CD14-positive monocyte (primary cell): Measurements from ENCODE around the gene TXNRD1. TPM values are rescaled to one million over a fixed set of nuclear protein-coding genes. Genes with fewer than 3 reads are reported as not detected.

Experiments used
- DNase-seq, 3 donors: peaks; one replicate each; pipeline ENCODE4 v3.0.0-alpha.2; 2011 to 2022
- H2AFZ ChIP-seq: 2 replicates; pipeline ENCODE4 v1.6.0; 2012; ENCODE audit warnings: mild to moderate bottlenecking, low read depth, low read length, inconsistent platforms; ENCODE audit not compliant: insufficient read depth, poor library complexity, severe bottlenecking
- H3K27ac ChIP-seq, 2 donors: 1 replicate in 1 of 2; 2 replicates in 1 of 2; pipeline ENCODE4 v1.5.1; 2012 to 2013; ENCODE audit warnings: low read length in 2 of 2, control low read depth in 1 of 2, inconsistent platforms in 1 of 2, low read depth in 1 of 2, mild to moderate bottlenecking in 1 of 2
- H3K27me3 ChIP-seq, 2 donors: one replicate each; pipeline versions ENCODE4 v1.6.0 to v1.6.1; 2011 to 2013; ENCODE audit warnings: low read length in 2 of 2; ENCODE audit not compliant: control insufficient read depth in 2 of 2, insufficient read depth in 2 of 2
- H3K36me3 ChIP-seq, 2 donors: replicated peaks in 1 of 2; 1 replicate in 1 of 2; 2 replicates in 1 of 2; pipeline versions ENCODE4 v1.5.1 to v1.6.1; 2012 to 2013; ENCODE audit warnings: low read length in 2 of 2, control low read depth in 1 of 2, inconsistent platforms in 1 of 2, mild to moderate bottlenecking in 1 of 2; ENCODE audit not compliant: insufficient read depth in 2 of 2, control insufficient read depth in 1 of 2
- H3K4me1 ChIP-seq, 2 donors: 1 replicate in 1 of 2; 2 replicates in 1 of 2; pipeline versions ENCODE4 v1.5.1 to v1.6.1; 2012 to 2013; ENCODE audit warnings: low read length in 2 of 2, control low read depth in 1 of 2, inconsistent platforms in 1 of 2, mild to moderate bottlenecking in 1 of 2, moderate library complexity in 1 of 2; ENCODE audit not compliant: insufficient read depth in 2 of 2, control insufficient read depth in 1 of 2
- H3K4me2 ChIP-seq: replicated peaks from 2 replicates; pipeline ENCODE3; 2012; ENCODE audit warnings: low read length, moderate library complexity, mild to moderate bottlenecking; ENCODE audit not compliant: poor library complexity, severe bottlenecking; ENCODE audit errors: extremely low read depth
- H3K4me3 ChIP-seq, 3 experiments: fragments of 200-600 bp in 1 of 3; sonication (generic) in 1 of 3; replicated peaks in 1 of 3; 1 replicate in 2 of 3; 2 replicates in 1 of 3; pipeline ENCODE4 v1.5.1; 2011 to 2013; ENCODE audit warnings: low read length in 3 of 3, mild to moderate bottlenecking in 3 of 3, control low read depth in 2 of 3, low read depth in 2 of 3, inconsistent platforms in 1 of 3, moderate library complexity in 1 of 3
- H3K79me2 ChIP-seq: 2 replicates; pipeline ENCODE4 v1.6.0; 2012; ENCODE audit warnings: mild to moderate bottlenecking, control low read depth, inconsistent platforms, low read length, moderate library complexity; ENCODE audit not compliant: insufficient read depth
- H3K9ac ChIP-seq: 2 replicates; pipeline ENCODE4 v1.6.0; 2017; ENCODE audit warnings: low read length, mild to moderate bottlenecking; ENCODE audit not compliant: insufficient read depth, poor library complexity, severe bottlenecking
- H3K9me3 ChIP-seq, 2 donors: replicated peaks in 1 of 2; 1 replicate in 1 of 2; 2 replicates in 1 of 2; pipeline versions ENCODE4 v1.5.1 to v1.6.1; 2012 to 2013; ENCODE audit warnings: low read length in 2 of 2, control low read depth in 1 of 2; ENCODE audit not compliant: control insufficient read depth in 1 of 2, insufficient read depth in 1 of 2
- H4K20me1 ChIP-seq: 2 replicates; pipeline ENCODE4 v1.6.0; 2012; ENCODE audit warnings: mild to moderate bottlenecking, low read length, control low read depth, moderate library complexity; ENCODE audit not compliant: insufficient read depth
- H3K27ac Mint-ChIP-seq, 7 donors: one replicate each; pipeline ENCODE4 v1.8.0; 2020; ENCODE audit warnings: mild to moderate bottlenecking in 7 of 7, mixed read lengths in 7 of 7, moderate library complexity in 6 of 7, inconsistent platforms in 2 of 7
- H3K27me3 Mint-ChIP-seq, 3 donors: one replicate each; pipeline ENCODE4 v1.8.0; 2021 to 2022; ENCODE audit warnings: low read depth in 3 of 3, mild to moderate bottlenecking in 3 of 3, mixed read lengths in 3 of 3, moderate library complexity in 3 of 3, inconsistent platforms in 1 of 3
- H3K36me3 Mint-ChIP-seq, 2 donors: one replicate each; pipeline ENCODE4 v1.8.0; 2020; ENCODE audit warnings: mixed read lengths in 2 of 2, inconsistent platforms in 1 of 2, mild to moderate bottlenecking in 1 of 2
- H3K4me1 Mint-ChIP-seq: one replicate; pipeline ENCODE4 v1.8.0; 2020; ENCODE audit warnings: mild to moderate bottlenecking, mixed read lengths
- H3K4me3 Mint-ChIP-seq, 2 donors: one replicate each; pipeline ENCODE4 v1.8.0; 2020; ENCODE audit warnings: mild to moderate bottlenecking in 2 of 2, mixed read lengths in 2 of 2, moderate library complexity in 1 of 2
- H3K9me3 Mint-ChIP-seq, 7 donors: one replicate each; pipeline ENCODE4 v1.8.0; 2020 to 2022; ENCODE audit warnings: mixed read lengths in 7 of 7, mild to moderate bottlenecking in 6 of 7, moderate library complexity in 6 of 7, inconsistent platforms in 2 of 7
- CTCF ChIP-seq: fragments of 200-600 bp; IDR thresholded peaks from one replicate; pipeline ENCODE4 v1.8.0; 2022; ENCODE audit warnings: antibody characterized with exemption, mild to moderate bottlenecking
- WGBS: methylation state at CpG from one replicate; pipeline ENCODE4 v1.1.5; 2013; ENCODE audit warnings: missing lambda C conversion rate; ENCODE audit not compliant: insufficient coverage; 5-methylcytosine and 5-hydroxymethylcytosine counted together
- intact Hi-C, 2 donors: fragments of 100-400 bp; cut with micrococcal nuclease; formaldehyde crosslinking; loops; one replicate each; pipeline versions ENCODE4 v1.15.0 to v1.15.1; 2023
- polyA plus RNA-seq, 3 donors: library from polyadenylated mRNA; depleted of rRNA in 1 of 3; unstranded in 2 of 3; stranded (reverse) in 1 of 3; fragments of 300-500 nt in 2 of 3; fragments of >200 nt in 1 of 3; fragmentation: Illumina TruSeq in 2 of 3; gene quantifications; 1 replicate in 2 of 3; 2 replicates in 1 of 3; pipeline ENCODE4 v1.2.3, GENCODE V29; 2012 to 2021

The TXNRD1 gene
- polyA plus RNA-seq, 3 donors = 26.9 to 46.1 (median 29.2) TPM

- intact Hi-C loops = no loop called here
- no peak for TF ChIP-seq CTCF
- Histone ChIP-seq H3K9me3 (no peaks in the 10 kb centered on the region), H4K20me1 (no peaks in the 10 kb centered on the region), H3K4me1 (peaks cover 0 to 8% of the 10 kb centered on the region in 2 donors), H3K9ac (no peak overlapping the region), H3K4me2 (no peak overlapping the region), H3K27ac (no peak overlapping the region), H3K4me3 (no peak overlapping the region), H3K79me2 (no peaks in the 10 kb centered on the region), H3K27me3 (no peaks in the 10 kb centered on the region), H2AFZ (no peak overlapping the region), H3K36me3 (no peaks in the 10 kb centered on the region)
- DNase-seq = no peak
- Mint-ChIP-seq H3K36me3 (no peaks in the 10 kb centered on the region), H3K27me3 (no peaks in the 10 kb centered on the region), H3K9me3 (peaks cover 0 to 3% (median 0%) of the 10 kb centered on the region in 7 donors), H3K4me1 (peaks cover 10% of the 10 kb centered on the region), H3K27ac (no peak overlapping the region), H3K4me3 (no peak overlapping the region)
- 100% methylated on average over 2 of the region's 4 CpGs for WGBS
Observed at GRCh38 chr12:104274811-104275210, 59.2 kb downstream of the TXNRD1 start.

DNA sequence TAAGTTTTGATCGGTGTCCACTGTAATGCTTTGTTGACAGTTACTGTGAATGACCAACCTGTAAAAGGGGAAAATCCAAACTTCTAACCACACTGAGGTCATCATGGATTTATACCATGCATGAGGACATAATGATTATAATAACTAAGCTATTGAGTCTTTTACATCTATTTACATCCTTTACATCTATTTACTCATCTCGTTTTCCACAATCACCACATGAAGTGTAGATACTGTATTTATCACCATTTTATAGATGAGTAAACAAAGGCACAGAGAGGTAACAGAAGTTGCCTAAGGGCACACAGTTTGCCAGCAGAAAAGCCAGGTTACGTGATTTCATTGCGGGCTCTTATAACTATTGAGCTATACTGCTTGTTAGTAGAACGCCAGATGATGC is 60.1 kb downstream of the TXNRD1 start:
- intact Hi-C loops = no loop called here
- Histone ChIP-seq H2AFZ (peak overlapping the region; percentile 69), H4K20me1 (no peaks in the 10 kb centered on the region), H3K4me2 (no peak overlapping the region), H3K27me3 (no peaks in the 10 kb centered on the region), H3K4me3 (no peak overlapping the region), H3K4me1 (peaks cover 7 to 8% of the 10 kb centered on the region in 2 donors), H3K27ac (no peak overlapping the region), H3K9ac (no peak overlapping the region), H3K36me3 (no peaks in the 10 kb centered on the region), H3K79me2 (no peaks in the 10 kb centered on the region), H3K9me3 (no peaks in the 10 kb centered on the region)
- DNase-seq = no peak
- TF ChIP-seq CTCF = no peak
- 71% methylated on average over 3 of the region's 5 CpGs for WGBS
- H3K36me3 Mint-ChIP-seq = no peaks in the 10 kb centered on the region
- H3K27me3 Mint-ChIP-seq = no peaks in the 10 kb centered on the region
- peaks cover 0 to 3% (median 0%) of the 10 kb centered on the region in 7 donors for H3K9me3 Mint-ChIP-seq
- H3K4me3 Mint-ChIP-seq = no peak overlapping the region
- peaks cover 18% of the 10 kb centered on the region for H3K4me1 Mint-ChIP-seq
- no peak overlapping the region for H3K27ac Mint-ChIP-seq
